HepG2 (cell line): ENCODE data around the gene ZNF554. TPM values are rescaled to one million over a fixed set of nuclear protein-coding genes. Genes with fewer than 3 reads are reported as not detected.

ENCODE experiments used
- AGO2 ChIP-seq: fragments of 200-400 bp; formaldehyde crosslinking; optimal IDR thresholded peaks from 2 replicates; pipeline ENCODE3; 2017; ENCODE audit warnings: mild to moderate bottlenecking, low read depth, low read length, moderate library complexity
- CREB1 ChIP-seq, 2 experiments: fragments of 450-650 bp in 1 of 2; IDR thresholded peaks; 2 replicates each; pipeline ENCODE4 v1.6.1; 2016 to 2017; ENCODE audit warnings: control low read depth in 1 of 2, mild to moderate bottlenecking in 1 of 2, missing compliant biosample characterization in 1 of 2, missing genetic modification characterization in 1 of 2
- CREB3 ChIP-seq: sonication (generic); formaldehyde crosslinking; IDR thresholded peaks from 2 replicates; pipeline ENCODE4 v1.5.0; 2020; ENCODE audit warnings: missing genetic modification reagents
- ELF3 ChIP-seq: IDR thresholded peaks from 2 replicates; pipeline ENCODE4 v1.6.1; 2016; ENCODE audit warnings: missing genetic modification reagents, missing compliant biosample characterization
- FOXA1 ChIP-seq, 2 experiments: fragments of 450-650 bp in 1 of 2; sonication (generic) in 1 of 2; formaldehyde crosslinking in 1 of 2; IDR thresholded peaks; 2 replicates each; pipeline versions ENCODE4 v1.4.0 to v1.6.1; 2016 to 2020; ENCODE audit warnings: missing genetic modification reagents in 1 of 2
- FOXP1 ChIP-seq, 2 experiments: fragments of 450-650 bp in 1 of 2; IDR thresholded peaks; 2 replicates each; pipeline ENCODE4 v1.6.1; 2017 to 2018; ENCODE audit warnings: antibody characterized with exemption in 1 of 2
- GATAD1 ChIP-seq: IDR thresholded peaks from 2 replicates; pipeline ENCODE4 v1.6.1; 2016; ENCODE audit warnings: missing genetic modification reagents, missing compliant biosample characterization
- GMEB2 ChIP-seq: IDR thresholded peaks from 2 replicates; pipeline ENCODE4 v1.6.1; 2016; ENCODE audit warnings: missing biosample characterization, missing genetic modification reagents, low read depth
- MLX ChIP-seq: IDR thresholded peaks from 2 replicates; pipeline ENCODE4 v1.6.1; 2016
- NR2C2 ChIP-seq: sonication (generic); formaldehyde crosslinking; IDR thresholded peaks from 2 replicates; pipeline ENCODE4 v1.4.0; 2020; ENCODE audit warnings: missing genetic modification reagents, mild to moderate bottlenecking, moderate library complexity, borderline replicate concordance
- PHF8 ChIP-seq: sonication (generic); formaldehyde crosslinking; IDR thresholded peaks from 2 replicates; pipeline ENCODE4 v1.5.0; 2020; ENCODE audit warnings: missing genetic modification reagents
- POGZ ChIP-seq: sonication (generic); formaldehyde crosslinking; IDR thresholded peaks from 2 replicates; pipeline ENCODE4 v1.4.0; 2020; ENCODE audit warnings: mild to moderate bottlenecking, missing genetic modification reagents
- POLR2G ChIP-seq: fragments of 200-400 bp; formaldehyde crosslinking; IDR thresholded peaks from 2 replicates; pipeline ENCODE4 v1.6.1; 2018; ENCODE audit warnings: mild to moderate bottlenecking, low read depth, low read length, moderate library complexity
- RBM39 ChIP-seq: fragments of 200-400 bp; formaldehyde crosslinking; IDR thresholded peaks from one replicate; pipeline ENCODE4 v1.6.1; 2018; ENCODE audit warnings: antibody characterized with exemption, mild to moderate bottlenecking, low read depth, low read length; ENCODE audit not compliant: poor library complexity, severe bottlenecking
- RFXANK ChIP-seq: IDR thresholded peaks from 2 replicates; pipeline ENCODE4 v1.6.1; 2016
- TCF7 ChIP-seq: sonication (generic); IDR thresholded peaks from 2 replicates; pipeline ENCODE4 v1.6.1; 2016; ENCODE audit warnings: antibody characterized with exemption, low read depth
- TMF1 ChIP-seq: sonication (generic); formaldehyde crosslinking; IDR thresholded peaks from 2 replicates; pipeline ENCODE4 v1.8.1; 2022; ENCODE audit warnings: low read depth, missing genetic modification reagents
- YEATS4 ChIP-seq: sonication (generic); formaldehyde crosslinking; IDR thresholded peaks from 2 replicates; pipeline ENCODE4 v1.4.0; 2020; ENCODE audit warnings: missing genetic modification reagents, borderline replicate concordance
- ZBTB39 ChIP-seq: sonication (generic); formaldehyde crosslinking; IDR thresholded peaks from 2 replicates; pipeline ENCODE4 v1.5.0; 2020; ENCODE audit warnings: missing genetic modification reagents
- ZNF160 ChIP-seq: sonication (generic); formaldehyde crosslinking; IDR thresholded peaks from 2 replicates; pipeline ENCODE4 v1.8.0; 2022; ENCODE audit warnings: mild to moderate bottlenecking, inconsistent platforms, missing genetic modification reagents
- ZNF335 ChIP-seq: sonication (generic); formaldehyde crosslinking; IDR thresholded peaks from 2 replicates; pipeline ENCODE4 v1.4.0; 2020; ENCODE audit warnings: missing genetic modification reagents
- ZNF451 ChIP-seq: sonication (generic); formaldehyde crosslinking; IDR thresholded peaks from 2 replicates; pipeline ENCODE4 v1.5.0; 2020; ENCODE audit warnings: mild to moderate bottlenecking, missing genetic modification reagents
- ZNF546 ChIP-seq: sonication (generic); formaldehyde crosslinking; conservative IDR thresholded peaks from 2 replicates; pipeline ENCODE4 v1.8.1; 2023; ENCODE audit warnings: mild to moderate bottlenecking, missing genetic modification reagents
- polyA plus RNA-seq, 8 experiments: library from polyadenylated mRNA; depleted of rRNA in 3 of 8; stranded (reverse) in 7 of 8; unstranded in 1 of 8; fragments of >200 nt; fragmentation: Illumina TruSeq in 4 of 8; extraction: Trizol in 4 of 8; gene quantifications; 2 replicates each; pipeline versions ENCODE4 v1.2.1 to v1.2.3, GENCODE V29; 2011 to 2016; ENCODE audit warnings: low read depth in 4 of 8, missing spikeins in 1 of 8, mixed read lengths in 1 of 8; ENCODE audit not compliant: insufficient read depth in 1 of 8
- total RNA-seq, 5 experiments: library from RNA; depleted of rRNA; stranded (reverse); fragments of >200 nt; fragmentation: Illumina TruSeq; extraction: Trizol; gene quantifications; 2 replicates each; pipeline ENCODE4 v1.2.3, GENCODE V29; 2016; ENCODE audit warnings: low read depth in 1 of 5
- TF ChIP-seq, protein P1 (sequence below): sonication (generic); formaldehyde crosslinking; IDR thresholded peaks from 2 replicates; pipeline ENCODE4 v1.4.0; 2020; ENCODE audit warnings: missing genetic modification reagents, borderline replicate concordance

Gene ZNF554
- total and polyA plus RNA-seq, 2 of the 13 experiments (the other 11 are each of a cell fraction or from before 2014, with no cell fraction given): 2.2 to 2.7 TPM

DNA sequence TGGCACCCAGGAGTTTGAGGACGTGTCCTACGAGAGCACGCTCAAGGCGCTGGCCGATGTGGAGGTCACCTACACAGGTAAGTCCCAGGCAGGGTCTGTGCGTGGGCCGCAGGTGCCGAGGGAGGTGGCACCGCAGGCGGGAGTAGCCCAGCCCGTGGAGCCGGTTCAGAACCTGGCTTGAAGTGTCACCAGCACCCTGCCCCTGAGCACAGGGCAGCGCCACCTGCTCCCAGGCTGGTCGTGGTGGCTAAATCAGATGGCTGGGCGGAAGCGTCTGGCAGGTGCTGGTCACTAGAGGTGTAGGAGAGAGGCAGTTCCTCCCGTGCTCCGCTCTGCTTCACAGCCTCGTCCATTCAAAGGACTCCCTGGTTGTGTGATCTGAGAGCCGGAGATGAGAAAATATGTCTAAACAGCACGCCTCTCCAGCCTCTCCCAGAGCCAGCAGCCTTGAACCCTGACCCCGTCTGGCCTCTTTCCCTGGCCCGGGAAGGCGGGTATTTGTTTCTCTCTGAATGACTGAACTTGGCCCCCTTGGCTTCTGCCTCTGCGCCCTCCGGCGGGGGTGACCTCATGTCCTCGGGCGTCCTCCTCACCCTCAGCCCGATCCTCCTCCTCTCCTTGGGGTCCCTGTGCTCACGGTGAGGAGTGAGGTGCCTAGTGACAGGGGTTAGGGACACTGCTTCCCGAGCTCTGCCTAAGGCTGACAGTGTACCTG is 29.0 kb upstream of the ZNF554 start (continued):
- no peak for TF ChIP-seq CREB3 (CRISPR knock-in tag)
- peak; percentile 36; the same call in 1 of the 2 replicates for TF ChIP-seq POLR2G
- no peak for TF ChIP-seq CREB1 (IDR thresholded peaks at IDR 0.05)
- peak; percentile 47 for TF ChIP-seq CREB1 (CRISPR knock-in tag; IDR thresholded peaks at IDR 0.05)
- no peak for TF ChIP-seq RFXANK
- TF ChIP-seq FOXA1 (IDR thresholded peaks at IDR 0.05): no peak
- TF ChIP-seq FOXA1 (CRISPR knock-in tag; IDR thresholded peaks at IDR 0.05): no peak
- peak; percentile 69; the same call in 1 of the 2 replicates for TF ChIP-seq ELF3 (CRISPR knock-in tag)
- TF ChIP-seq YEATS4 (CRISPR knock-in tag): peak; percentile 72; the same call in 1 of the 2 replicates
- peak; percentile 96 for TF ChIP-seq NR2C2
- TF ChIP-seq GMEB2 (CRISPR knock-in tag): no peak
- TF ChIP-seq FOXP1 (IDR thresholded peaks at IDR 0.05): no peak
- peak; percentile 58 for TF ChIP-seq FOXP1 (CRISPR knock-in tag; IDR thresholded peaks at IDR 0.05)
- TF ChIP-seq GATAD1 (CRISPR knock-in tag): no peak
- peak; percentile 48; the same call in 1 of the 2 replicates for TF ChIP-seq TCF7
- TF ChIP-seq MLX (CRISPR knock-in tag): 0 out of 2 replicates have a peak, but pooled peaks have one; percentile 32
- no peak for TF ChIP-seq ZBTB39 (CRISPR knock-in tag)
- no peak for TF ChIP-seq ZNF335
- TF ChIP-seq TMF1 (CRISPR knock-in tag): no peak
- TF ChIP-seq ZNF160 (CRISPR knock-in tag): no peak
- no peak for TF ChIP-seq RBM39
- TF ChIP-seq ZNF451 (CRISPR knock-in tag): no peak
- TF ChIP-seq, protein P1, sequence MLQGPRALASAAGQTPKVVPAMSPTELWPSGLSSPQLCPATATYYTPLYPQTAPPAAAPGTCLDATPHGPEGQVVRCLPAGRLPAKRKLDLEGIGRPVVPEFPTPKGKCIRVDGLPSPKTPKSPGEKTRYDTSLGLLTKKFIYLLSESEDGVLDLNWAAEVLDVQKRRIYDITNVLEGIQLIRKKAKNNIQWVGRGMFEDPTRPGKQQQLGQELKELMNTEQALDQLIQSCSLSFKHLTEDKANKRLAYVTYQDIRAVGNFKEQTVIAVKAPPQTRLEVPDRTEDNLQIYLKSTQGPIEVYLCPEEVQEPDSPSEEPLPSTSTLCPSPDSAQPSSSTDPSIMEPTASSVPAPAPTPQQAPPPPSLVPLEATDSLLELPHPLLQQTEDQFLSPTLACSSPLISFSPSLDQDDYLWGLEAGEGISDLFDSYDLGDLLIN (CRISPR knock-in tag): no peak
- no peak; the same call in 1 of the 2 replicates for TF ChIP-seq PHF8 (CRISPR knock-in tag)
- peak; percentile 71 for TF ChIP-seq AGO2
- no peak for TF ChIP-seq ZNF546 (CRISPR knock-in tag)
- peak; percentile 66; the same call in 1 of the 2 replicates for TF ChIP-seq POGZ (CRISPR knock-in tag)
